Measurements from ENCODE around the gene NUDC. TPM values are rescaled to one million over a fixed set of nuclear protein-coding genes. Genes with fewer than 3 reads are reported as not detected.

The NUDC gene
- total and polyA plus RNA-seq, 2 of the 13 experiments (the other 11 are each of a cell fraction or from before 2014, with no cell fraction given): 34.7 to 104 TPM

- TF ChIP-seq ZNF549 (CRISPR knock-in tag; IDR thresholded peaks at IDR 0.05) (no peak), TEAD2 (CRISPR knock-in tag; IDR thresholded peaks at IDR 0.05) (no peak), IKZF1 (IDR thresholded peaks at IDR 0.05) (no peak), ZNF224 (CRISPR knock-in tag; IDR thresholded peaks at IDR 0.05) (no peak), MEIS2 (CRISPR knock-in tag; IDR thresholded peaks at IDR 0.05) (no peak), SALL1 (CRISPR knock-in tag; IDR thresholded peaks at IDR 0.05) (peak; percentile 48; the same call in 1 of the 2 replicates), U2AF2 (IDR thresholded peaks at IDR 0.05; ENCODE audit: low read depth, low read length) (no peak), ZMYM3 (CRISPR knock-in tag; IDR thresholded peaks at IDR 0.05) (no peak), ZBTB34 (CRISPR knock-in tag; IDR thresholded peaks at IDR 0.05) (no peak), SMARCE1 (IDR thresholded peaks at IDR 0.05; ENCODE audit: borderline replicate concordance) (no peak), NR3C1 (CRISPR knock-in tag; IDR thresholded peaks at IDR 0.05) (no peak), ZNF335 (CRISPR knock-in tag; IDR thresholded peaks at IDR 0.05) (no peak), ZNF326 (CRISPR knock-in tag; IDR thresholded peaks at IDR 0.05; ENCODE audit: borderline replicate concordance) (no peak), ZNF263 (CRISPR knock-in tag; IDR thresholded peaks at IDR 0.05) (0 out of 2 replicates have a peak, but pooled peaks have one; percentile 24), KLF13 (CRISPR knock-in tag; IDR thresholded peaks at IDR 0.05) (no peak), ETS1 (CRISPR knock-in tag; IDR thresholded peaks at IDR 0.05) (no peak), ZNF883 (CRISPR knock-in tag; IDR thresholded peaks at IDR 0.05; ENCODE audit: not compliant biosample characterization) (peak; percentile 41), BHLHE40 (IDR thresholded peaks at IDR 0.05; ENCODE audit: low read length) (no peak), ZBTB33 (CRISPR knock-in tag; IDR thresholded peaks at IDR 0.05) (0 out of 2 replicates have a peak, but pooled peaks have one; percentile 13), ISX (CRISPR knock-in tag; conservative IDR thresholded peaks at IDR 0.05) (no peak), ASH2L (IDR thresholded peaks at IDR 0.05; ENCODE audit: insufficient read length, low read depth, low read length) (no peak), SAFB2 (CRISPR knock-in tag; IDR thresholded peaks at IDR 0.05; ENCODE audit: borderline replicate concordance, low read depth) (0 out of 2 replicates have a peak, but pooled peaks have one; percentile 68)
- TF ChIP-seq, protein P1, sequence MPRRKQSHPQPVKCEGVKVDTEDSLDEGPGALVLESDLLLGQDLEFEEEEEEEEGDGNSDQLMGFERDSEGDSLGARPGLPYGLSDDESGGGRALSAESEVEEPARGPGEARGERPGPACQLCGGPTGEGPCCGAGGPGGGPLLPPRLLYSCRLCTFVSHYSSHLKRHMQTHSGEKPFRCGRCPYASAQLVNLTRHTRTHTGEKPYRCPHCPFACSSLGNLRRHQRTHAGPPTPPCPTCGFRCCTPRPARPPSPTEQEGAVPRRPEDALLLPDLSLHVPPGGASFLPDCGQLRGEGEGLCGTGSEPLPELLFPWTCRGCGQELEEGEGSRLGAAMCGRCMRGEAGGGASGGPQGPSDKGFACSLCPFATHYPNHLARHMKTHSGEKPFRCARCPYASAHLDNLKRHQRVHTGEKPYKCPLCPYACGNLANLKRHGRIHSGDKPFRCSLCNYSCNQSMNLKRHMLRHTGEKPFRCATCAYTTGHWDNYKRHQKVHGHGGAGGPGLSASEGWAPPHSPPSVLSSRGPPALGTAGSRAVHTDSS (CRISPR knock-in tag; conservative IDR thresholded peaks at IDR 0.05): 0 out of 2 replicates have a peak, but pooled peaks have one; percentile 79
- TF ChIP-seq, protein P2, sequence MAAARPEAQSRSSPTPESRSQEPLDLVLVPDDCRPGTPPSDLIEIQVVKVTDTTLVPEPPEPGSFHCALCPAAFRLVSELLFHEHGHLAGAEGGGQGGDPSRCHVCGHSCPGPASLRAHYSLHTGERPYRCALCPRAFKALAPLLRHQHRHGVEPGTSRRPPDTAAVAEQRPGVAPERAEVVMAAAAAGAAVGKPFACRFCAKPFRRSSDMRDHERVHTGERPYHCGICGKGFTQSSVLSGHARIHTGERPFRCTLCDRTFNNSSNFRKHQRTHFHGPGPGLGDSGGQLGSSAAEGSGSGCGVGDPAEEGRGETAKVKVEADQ (CRISPR knock-in tag; IDR thresholded peaks at IDR 0.05; ENCODE audit: borderline replicate concordance): peak; percentile 89; the same call in 1 of the 2 replicates
Observed at GRCh38 chr1:26911399-26912146, 10.0 kb upstream of the NUDC start (continued).

All from HepG2 (cell line).